Measurements from ENCODE around the gene TMEM250.

GRCh38 chr9:136145580-136145979, 26.9 kb upstream of the TMEM250 start:
- TF ChIP-seq CTCF (IDR thresholded peaks at IDR 0.05; ENCODE audit: low read depth, low read length) (no peak), MYC (IDR thresholded peaks at IDR 0.05; ENCODE audit: low read depth, low read length) (no peak)
- TF ChIP-seq, protein P1, sequence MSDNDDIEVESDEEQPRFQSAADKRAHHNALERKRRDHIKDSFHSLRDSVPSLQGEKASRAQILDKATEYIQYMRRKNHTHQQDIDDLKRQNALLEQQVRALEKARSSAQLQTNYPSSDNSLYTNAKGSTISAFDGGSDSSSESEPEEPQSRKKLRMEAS (IDR thresholded peaks at IDR 0.05; ENCODE audit: low read depth, low read length) = no peak
